ENCODE results near the gene ELK3.

GRCh38 chr12:96155181-96155580 is 39.0 kb upstream of the ELK3 start:
- TF ChIP-seq CTCF (conservative IDR thresholded peaks at IDR 0.05; ENCODE audit: low read length) (no peak), EZH2phosphoT487 (IDR thresholded peaks at IDR 0.05; ENCODE audit: borderline replicate concordance) (no peak)

Measured in Loucy (cell line).